Bone marrow (tissue), 2 donors: ENCODE results near the gene SRL.
"Not testable (repeated sequence)": the region's sequence is repeated elsewhere in the genome, so short reads cannot be mapped to it uniquely, and the experiment has no call there.

Source experiments
- DNase-seq, 2 donors: peaks; one replicate each; lab custom pipeline; 2025; lab: John Stamatoyannopoulos, UW

Gene SRL

GRCh38 chr16:4226251-4227039, 15.4 kb downstream of the SRL start:
- DNase-seq = no peak

GRCh38 chr16:4225075-4225474, 16.8 kb downstream of the SRL start:
- DNase-seq = no peak

- DNase-seq = no peak
These were observed 21.5 kb downstream of the SRL start for GRCh38 chr16:4220358-4220757.

DNA sequence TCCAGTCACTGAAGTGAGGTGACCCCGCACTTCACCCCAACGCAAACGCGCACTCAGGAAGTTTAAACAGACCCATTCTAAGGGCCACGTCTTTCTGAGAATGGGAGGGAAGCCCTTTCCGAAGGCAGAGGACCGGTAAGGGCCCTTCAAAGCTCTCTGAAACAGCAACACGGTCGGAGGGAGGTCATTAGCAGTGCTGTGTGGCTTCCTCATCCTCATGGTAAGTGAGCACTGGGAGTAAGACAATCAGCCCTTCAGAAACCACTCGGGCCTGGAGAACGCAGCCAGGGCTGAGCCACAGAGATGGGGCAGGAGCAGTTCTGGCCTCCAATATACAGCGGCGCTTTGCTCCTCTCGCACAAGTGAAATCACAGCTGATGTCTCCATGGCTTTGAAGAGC, 23.7 kb downstream of the SRL start:
- DNase-seq = no peak

GRCh38 chr16:4217204-4218131, 24.4 kb downstream of the SRL start:
- no peak for DNase-seq

- DNase-seq = no peak
These were observed 25.3 kb downstream of the SRL start for GRCh38 chr16:4216596-4216995.

GRCh38 chr16:4215106-4215505, 26.8 kb downstream of the SRL start:
- no peak for DNase-seq

DNA sequence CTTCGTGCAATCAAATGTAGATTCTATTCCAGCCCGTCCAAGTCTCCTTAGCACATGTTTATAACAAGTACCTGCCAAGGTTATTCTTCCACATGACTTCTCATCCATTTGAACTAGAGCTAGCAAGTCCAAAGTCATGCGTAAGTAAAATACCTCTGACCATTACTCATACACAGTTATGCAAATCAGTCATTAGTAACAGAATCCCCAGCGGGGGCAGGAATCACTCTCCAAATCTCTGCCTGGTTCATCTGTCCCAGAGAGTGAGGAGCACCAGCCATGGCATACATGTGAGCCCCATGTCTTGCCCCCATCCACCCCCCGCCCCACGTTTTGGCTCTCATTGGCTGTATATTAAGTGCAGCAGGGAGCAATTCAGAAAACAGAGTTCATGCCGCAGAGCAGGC, 27.7 kb downstream of the SRL start:
- no peak for DNase-seq

DNA sequence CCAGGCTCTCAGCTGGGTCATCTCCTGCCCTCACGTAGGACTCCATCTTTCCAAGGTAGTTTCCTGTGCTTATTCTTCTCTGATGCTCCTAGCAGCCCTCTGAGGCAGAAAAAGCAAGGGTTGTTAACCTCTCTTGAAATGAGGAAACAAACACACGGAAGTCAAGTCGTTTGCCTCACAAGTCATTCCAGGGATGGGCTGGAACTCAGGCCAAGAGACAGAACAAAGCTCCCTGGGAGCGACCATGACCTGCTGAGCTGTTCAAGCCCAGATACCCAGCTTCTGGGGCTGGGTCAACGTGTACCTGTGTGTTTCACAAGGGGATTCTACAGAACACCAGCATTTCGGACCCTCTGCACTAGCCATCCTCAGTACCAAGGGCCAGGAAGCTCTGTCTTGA, 28.1 kb downstream of the SRL start:
- DNase-seq = no peak

GRCh38 chr16:4212934-4213296, 29.0 kb downstream of the SRL start:
- no peak for DNase-seq

GRCh38 chr16:4212211-4212933, 29.5 kb downstream of the SRL start:
- DNase-seq = no peak

GRCh38 chr16:4211445-4212210, 30.3 kb downstream of the SRL start:
- DNase-seq = not testable (repeated sequence)

DNA sequence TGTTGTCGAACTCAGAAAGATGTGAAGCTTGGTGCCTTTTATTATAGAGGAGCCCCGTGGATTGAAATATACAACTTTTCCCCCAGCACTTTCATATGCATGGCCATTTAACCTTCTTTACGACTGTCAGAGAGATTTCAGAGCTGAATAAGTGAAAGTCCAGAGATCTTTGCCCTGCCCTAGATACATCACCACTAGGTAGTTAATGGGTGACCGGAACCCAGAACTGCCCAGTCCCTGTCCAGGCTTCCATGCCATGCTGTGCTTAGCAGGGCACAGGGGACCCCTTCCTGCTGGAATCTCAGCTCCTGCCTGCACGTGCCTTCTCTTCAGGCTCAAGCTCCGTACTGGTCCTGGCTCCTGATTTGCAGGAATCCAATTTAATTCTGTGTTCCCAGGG, 32.2 kb downstream of the SRL start:
- no peak for DNase-seq

- no peak for DNase-seq
These were observed 33.5 kb downstream of the SRL start for GRCh38 chr16:4208341-4208751.

- no peak for DNase-seq
These were observed 34.1 kb downstream of the SRL start for GRCh38 chr16:4207683-4208340.

- DNase-seq = no peak
These were observed 34.7 kb downstream of the SRL start for GRCh38 chr16:4207229-4207628.

DNA sequence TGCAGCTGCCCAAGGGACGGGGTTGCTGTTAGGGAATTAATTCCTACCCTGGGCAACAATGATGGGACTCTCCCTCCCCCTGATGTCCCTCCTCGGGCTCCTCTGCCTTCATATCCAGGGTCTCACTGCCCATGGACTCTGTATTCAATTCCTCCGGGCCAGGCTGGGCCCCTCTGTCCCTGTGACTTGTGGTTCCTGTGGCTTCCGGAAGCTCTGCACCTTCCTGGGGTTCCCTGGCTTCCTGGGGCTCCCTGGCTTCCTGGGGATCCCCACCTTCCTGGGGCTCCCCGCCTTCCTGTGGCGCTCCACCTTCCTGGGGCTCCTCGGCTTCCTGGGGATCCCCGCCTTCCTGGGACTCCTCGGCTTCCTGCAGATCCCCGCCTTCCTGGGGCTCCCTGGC, 35.2 kb downstream of the SRL start:
- DNase-seq = no peak

- DNase-seq = no peak
These were observed 35.9 kb downstream of the SRL start for GRCh38 chr16:4205971-4206370.

DNA sequence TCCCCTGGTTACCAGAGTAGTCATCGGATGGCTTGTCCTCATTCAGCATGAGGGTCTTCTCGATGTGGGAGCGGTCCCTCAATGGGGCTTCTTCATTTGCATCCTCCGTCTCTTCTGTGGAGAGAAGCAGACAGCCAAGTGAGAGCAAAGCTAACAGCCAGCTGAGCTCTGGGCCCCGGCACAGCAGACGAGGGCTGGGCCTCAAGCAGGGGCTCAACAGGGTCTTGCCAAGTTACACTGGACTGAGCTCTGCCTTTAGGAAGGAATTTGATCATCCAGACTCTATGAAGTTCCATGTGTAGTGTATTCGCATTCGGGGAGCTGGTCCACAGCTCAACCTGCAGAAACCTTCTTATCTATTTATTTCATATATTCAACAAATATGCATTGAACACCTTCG, 37.4 kb downstream of the SRL start:
- DNase-seq = no peak

DNA sequence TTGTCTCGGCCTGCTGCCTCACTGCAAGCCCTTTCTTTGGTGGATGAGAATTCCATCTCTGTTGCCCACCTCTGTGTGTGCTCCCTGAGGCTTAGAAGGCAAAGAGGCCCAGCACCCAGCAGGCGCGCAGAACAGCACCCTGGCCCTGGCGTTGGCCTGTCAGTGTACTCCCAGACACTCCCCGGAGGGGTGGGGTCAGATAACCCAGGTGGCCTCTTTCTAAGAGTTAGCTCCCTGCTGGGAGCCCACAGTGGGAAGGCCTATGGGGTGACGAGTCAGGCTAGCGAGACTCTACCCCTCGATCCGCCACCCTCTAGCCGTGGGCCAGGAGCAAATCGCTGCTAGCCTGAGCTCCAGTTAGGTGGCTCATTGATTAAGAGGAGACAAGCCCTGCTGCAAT, 38.1 kb downstream of the SRL start:
- DNase-seq = no peak

DNA sequence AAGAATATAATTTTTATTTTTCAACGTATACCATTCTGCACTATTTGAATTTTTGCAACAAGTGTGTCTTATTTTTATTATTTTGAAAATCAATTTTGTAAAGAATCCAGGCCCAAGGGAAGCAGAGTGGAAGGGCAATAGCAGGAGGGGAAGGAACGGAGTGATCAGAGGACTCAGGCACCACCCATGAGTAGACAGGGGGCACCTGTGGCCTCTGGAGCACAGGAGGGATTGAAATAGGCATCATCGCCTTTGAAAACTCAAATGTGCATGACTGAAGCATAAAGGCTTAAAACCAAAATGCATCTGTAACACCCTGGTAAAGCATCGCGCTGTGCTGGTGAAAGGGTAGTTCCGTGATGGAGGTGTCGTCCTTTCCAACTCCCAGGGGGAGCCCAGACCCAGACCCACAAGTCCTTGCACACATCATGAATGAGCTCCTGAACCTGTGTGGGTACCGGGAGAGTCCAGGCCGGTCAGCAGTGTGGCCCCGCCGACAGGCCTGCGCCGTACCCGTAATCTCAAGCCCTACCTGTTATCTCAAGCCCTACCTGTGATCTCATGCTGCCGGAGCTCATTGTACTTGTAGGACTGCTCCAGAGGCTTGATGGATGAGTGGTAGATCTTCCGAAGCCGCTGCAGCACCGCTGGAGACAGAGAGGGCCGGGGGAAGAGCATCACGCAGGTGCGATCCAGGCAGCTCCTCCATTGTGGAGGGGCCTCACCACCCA, 39.1 kb downstream of the SRL start:
- DNase-seq = no peak
